SH-SY5Y (cell line): ENCODE data around the gene SSPN.

Experiments used
- GATA2 ChIP-seq: IDR thresholded peaks from 2 replicates; pipeline ENCODE4 v1.6.1; 2011; ENCODE audit warnings: mild to moderate bottlenecking, low read depth, low read length
- GATA3 ChIP-seq: IDR thresholded peaks from 2 replicates; pipeline ENCODE4 v1.6.1; 2011; ENCODE audit warnings: low read depth, mild to moderate bottlenecking, low read length, moderate library complexity

SSPN gene

GRCh38 chr12:26252946-26253345 is 57.6 kb downstream of the SSPN start:
- no peak for TF ChIP-seq GATA2
- TF ChIP-seq GATA3 = no peak

DNA sequence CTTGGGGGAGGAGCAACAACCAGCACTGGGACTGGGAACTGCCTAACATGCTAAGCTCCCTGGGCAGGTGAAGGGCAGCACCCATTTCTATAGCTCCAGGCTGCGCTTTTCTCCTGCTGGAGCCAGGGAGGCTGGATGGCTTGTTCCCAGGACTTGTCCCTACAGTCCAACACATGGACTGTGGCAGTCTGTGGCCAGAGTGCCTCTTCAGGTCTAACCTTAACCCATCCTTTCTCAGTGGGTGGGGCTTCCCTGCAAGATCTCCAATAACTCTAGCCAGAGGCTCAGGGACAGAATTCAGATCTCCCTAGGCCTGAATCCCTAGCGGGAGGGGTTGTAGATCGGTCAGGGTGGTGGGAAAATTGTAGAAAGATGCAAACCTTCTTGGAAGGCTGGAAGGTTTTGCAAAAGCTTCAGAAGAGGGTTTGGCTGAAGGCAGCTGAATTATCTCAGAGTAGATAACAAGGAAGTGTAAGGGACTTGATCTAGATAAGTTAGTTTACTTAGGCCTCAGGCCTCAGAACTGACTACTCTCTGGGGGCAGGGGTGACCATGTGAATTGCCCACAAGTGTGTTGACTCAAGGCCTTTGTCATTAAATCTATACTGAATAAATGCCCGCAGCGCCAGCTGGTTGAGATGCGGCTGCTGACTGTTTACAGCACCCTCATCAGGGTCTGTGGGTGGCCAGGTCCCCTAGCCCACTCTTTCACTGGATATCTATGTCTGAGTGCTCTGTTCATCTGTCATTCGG is 60.7 kb downstream of the SSPN start:
- TF ChIP-seq GATA3 (no peak), GATA2 (no peak)

GRCh38 chr12:26264215-26264838 is 69.0 kb downstream of the SSPN start:
- TF ChIP-seq GATA3 (no peak), GATA2 (no peak)

DNA sequence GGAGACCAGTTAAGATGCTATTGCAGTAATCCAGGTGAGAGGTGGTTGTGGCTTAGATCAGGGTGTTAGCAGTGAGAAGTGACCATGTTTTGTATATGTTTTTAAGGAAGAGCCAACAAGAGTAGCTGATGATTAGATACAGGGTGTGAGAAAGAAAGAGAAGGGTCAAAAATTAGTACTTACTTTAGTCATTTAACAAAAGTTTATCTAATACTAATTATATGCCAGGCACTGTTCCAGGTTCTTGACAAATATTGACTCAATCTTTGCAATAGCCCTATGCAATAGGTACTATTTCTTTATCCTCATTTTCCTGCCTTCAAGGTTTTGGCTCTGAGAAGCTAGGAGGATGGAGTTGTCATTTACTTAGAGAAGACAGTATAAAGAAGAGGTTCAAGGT is 70.2 kb downstream of the SSPN start:
- no peak for TF ChIP-seq GATA2
- no peak for TF ChIP-seq GATA3

GRCh38 chr12:26266881-26267280 is 71.5 kb downstream of the SSPN start:
- TF ChIP-seq GATA2 (no peak), GATA3 (no peak)

DNA sequence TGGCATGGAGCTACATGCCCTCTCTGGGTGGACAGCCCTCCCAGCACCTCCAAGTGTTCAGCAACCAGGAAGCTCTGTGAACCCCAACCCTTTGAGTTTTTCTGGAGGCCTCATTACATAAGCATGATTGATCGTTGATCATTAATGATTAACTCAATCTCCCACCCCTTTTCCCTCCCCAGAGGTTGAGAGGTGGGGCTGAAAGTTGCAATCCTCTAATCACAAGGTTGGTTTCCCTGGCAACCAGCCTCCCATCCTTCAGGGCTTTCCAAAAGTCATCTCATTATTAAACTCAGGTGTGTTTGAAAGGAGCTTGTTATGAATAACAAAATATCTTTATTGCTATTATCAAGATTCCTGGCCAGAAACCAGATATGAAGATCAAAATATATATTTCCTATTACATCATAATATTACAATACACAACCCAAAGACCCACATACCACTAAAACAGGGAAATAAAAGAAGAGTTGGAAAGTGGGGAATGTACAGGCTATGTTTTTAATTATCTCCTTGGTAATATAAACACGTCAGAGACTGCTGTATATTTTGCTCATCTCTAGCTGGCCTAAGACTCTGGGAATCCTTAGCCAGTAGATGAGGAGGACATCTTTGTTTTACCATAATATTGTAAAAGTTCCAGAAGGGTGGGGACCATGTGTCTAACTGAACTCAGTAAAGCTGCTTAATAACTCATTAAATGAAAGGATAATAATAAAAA is 73.6 kb downstream of the SSPN start:
- no peak for TF ChIP-seq GATA3
- TF ChIP-seq GATA2 = no peak

DNA sequence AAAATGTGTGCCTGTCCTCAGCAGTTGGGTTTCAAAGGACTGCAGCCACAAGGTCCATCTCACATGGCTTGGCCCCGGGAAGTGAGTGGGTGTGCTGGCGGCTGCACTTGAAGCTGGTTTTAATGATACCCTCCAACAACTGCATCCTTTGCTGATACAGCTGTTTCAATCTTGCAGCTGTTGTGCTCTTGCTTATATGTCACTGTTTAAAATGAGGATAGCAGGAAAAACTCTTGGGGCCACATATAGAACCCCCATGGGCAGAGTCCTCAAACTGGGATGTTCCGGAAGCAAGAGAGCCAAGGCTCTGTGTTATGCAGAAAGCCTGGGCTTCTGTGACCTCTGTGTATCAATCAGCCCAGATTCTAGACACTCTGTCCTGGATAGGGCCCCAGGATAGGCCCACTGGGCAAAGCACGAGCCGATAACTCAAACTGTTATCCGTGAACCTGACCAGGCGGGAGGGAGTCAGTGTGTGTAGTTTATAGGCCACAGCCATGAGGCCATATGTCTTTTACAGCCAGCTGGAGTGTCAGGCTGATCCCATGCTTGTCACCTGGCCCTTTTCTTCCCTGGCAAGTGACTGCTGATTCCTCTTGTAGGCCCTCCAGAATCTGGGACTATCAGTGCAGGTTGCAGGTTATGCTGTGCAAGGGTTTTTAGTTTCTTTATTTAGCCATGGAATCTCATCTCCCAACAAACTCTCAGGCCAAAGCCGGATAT is 74.3 kb downstream of the SSPN start:
- TF ChIP-seq GATA3 (no peak), GATA2 (no peak)

DNA sequence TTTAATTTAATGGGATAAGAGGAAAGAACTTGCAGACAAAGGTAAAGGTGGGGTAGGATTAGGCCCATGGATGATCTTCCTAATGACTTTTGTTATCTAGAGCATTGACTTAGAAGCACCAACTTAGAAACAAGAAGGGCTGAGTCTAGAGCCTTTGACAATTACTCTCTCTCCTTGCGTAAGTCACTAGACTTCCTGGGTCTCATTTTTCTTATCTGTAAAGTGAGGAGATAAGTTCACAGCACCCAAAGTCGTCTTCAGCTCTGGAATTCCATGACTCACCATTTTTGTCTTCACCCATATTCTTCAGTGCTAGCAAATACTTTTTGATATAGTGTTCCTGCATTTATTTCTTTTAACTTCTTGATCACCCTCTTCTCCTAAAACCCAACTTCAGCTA is 75.7 kb downstream of the SSPN start:
- TF ChIP-seq GATA3 = no peak
- TF ChIP-seq GATA2 = no peak

GRCh38 chr12:26271889-26272492 is 76.6 kb downstream of the SSPN start:
- no peak for TF ChIP-seq GATA3
- no peak for TF ChIP-seq GATA2

GRCh38 chr12:26272851-26273250 is 77.5 kb downstream of the SSPN start:
- TF ChIP-seq GATA2 (no peak), GATA3 (no peak)

- TF ChIP-seq GATA3 (no peak), GATA2 (no peak)
Observed at GRCh38 chr12:26273811-26274210, 78.4 kb downstream of the SSPN start.

DNA sequence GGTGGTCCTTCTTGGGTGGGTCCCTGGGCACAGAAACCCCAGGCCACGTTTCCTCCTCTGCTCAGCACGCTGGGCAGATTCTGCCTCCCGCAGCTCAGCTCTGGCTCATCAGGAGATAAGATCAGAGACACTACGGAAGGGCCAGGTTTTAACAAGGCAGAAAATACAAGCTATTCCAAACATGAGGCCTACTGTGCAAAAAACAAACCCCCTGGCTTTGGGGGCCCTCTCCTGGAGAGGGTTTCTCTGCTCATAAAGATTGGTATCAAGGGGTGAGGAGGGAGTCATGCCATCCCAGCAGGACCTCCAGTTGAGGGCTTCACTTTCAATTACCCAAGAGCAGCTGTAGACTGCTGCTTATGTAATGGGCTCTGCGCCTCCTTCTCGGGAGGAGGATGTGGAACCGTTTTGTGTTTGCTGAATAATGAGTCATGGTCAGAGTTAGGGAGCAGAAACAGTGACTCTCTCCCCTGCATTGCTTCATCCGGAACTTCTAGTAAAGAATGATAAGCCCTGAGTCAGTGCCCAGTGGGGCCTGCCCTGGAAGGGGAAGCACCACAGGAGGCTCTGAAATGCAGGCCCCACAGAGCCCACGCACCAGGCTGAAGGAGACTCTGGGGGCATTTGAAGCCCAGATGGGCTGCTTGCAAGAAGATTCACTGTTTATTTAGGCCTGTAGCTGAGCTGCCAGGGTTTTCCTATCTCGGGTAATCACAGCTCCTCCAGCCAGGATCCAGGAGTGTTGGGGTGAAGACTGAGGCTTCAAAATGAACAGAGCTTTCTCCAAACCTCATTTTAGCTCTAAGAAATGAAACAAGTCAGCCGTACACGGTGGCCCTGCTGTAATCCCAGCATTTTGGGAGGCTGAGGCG is 79.3 kb downstream of the SSPN start:
- TF ChIP-seq GATA2 (peak; percentile 56; the same call in 1 of the 2 replicates), GATA3 (peak; percentile 25; the same call in 1 of the 2 replicates)
